Measurements from ENCODE around the gene LRRC27.

The LRRC27 gene

DNA sequence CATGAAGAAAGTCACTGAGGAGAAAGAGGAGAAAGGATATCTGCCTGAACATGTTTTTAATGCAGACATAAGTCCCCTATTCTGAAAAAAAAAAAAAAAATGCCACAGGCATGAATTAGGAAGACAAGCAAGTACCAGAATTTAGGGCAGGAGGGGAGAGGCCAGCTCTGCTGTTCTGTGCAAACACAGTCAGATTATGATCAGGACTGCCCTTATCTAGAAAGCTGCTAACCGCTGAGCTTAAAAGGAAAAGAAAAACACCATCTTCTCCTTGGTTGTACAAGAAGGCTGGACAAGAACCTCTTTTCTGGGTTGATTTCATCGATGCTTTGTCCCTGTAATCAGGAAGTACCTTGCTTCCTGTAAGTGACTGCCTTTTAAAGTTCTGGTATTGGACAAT lies 49.7 kb downstream of the LRRC27 start:
- TF ChIP-seq, protein P1, sequence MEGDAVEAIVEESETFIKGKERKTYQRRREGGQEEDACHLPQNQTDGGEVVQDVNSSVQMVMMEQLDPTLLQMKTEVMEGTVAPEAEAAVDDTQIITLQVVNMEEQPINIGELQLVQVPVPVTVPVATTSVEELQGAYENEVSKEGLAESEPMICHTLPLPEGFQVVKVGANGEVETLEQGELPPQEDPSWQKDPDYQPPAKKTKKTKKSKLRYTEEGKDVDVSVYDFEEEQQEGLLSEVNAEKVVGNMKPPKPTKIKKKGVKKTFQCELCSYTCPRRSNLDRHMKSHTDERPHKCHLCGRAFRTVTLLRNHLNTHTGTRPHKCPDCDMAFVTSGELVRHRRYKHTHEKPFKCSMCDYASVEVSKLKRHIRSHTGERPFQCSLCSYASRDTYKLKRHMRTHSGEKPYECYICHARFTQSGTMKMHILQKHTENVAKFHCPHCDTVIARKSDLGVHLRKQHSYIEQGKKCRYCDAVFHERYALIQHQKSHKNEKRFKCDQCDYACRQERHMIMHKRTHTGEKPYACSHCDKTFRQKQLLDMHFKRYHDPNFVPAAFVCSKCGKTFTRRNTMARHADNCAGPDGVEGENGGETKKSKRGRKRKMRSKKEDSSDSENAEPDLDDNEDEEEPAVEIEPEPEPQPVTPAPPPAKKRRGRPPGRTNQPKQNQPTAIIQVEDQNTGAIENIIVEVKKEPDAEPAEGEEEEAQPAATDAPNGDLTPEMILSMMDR (IDR thresholded peaks at IDR 0.05; ENCODE audit: low read depth, low read length, missing control alignments) = no peak
- H3K4me3 ChIP-seq (replicated peaks; ENCODE audit: low read depth, low read length) = no peak overlapping the region
- DNase-seq (ENCODE audit: extremely low read depth, low read depth) = no peak

DNA sequence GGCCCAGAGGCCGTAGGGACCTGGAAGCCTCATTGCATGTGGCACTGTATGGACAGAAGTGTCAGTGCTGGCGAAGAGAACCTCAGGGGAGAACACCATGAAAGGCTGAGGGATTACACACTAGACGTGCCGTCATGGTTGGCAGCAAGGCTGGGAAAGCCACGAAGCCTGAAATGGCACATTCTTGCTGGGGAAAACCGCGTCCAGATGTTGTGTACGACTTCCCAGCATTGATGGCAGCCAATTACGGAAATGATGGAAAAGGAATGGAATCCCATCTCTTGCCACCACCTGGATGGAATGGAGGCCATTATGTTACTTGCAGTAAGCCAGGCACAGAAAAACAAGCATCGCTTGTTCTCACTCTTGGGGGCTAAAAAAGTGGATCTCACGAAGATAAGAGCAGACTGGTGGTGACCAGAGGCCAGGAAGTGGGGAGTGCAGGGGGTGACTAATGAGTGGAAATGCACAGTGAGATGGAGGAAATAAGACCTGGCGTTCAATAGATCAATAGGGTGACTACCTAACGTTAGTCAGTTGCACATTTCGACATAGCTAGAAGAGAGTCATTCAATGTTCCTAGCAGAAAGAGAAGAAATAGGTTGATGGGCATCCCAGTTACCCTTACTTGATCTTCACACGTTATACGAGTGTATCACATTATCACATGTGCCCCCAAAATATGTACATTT lies 50.4 kb downstream of the LRRC27 start:
- TF ChIP-seq, protein P1 (IDR thresholded peaks at IDR 0.05; ENCODE audit: low read depth, low read length, missing control alignments) = no peak
- no peak overlapping the region for H3K4me3 ChIP-seq (replicated peaks; ENCODE audit: low read depth, low read length)
- DNase-seq (ENCODE audit: extremely low read depth, low read depth) = peak; percentile 60

DNA sequence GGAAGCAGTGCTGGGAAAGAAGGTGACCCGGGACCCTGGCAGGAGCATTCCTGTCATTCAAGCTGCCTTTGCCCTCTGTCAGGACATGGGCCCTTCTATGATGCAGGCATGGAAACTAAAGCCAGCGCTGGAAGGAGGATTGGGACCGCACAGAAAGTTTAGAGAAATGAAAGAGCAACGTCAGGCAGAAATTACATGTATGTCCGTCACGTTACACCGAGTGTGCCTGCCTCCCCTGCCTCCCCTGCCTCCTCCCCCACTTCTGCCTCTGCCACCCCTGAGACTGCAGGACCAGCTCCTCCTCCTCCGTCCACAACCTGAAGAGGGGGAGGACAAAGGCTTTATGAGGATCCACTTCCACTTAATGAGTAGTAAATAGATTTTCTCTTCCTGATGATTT lies 51.1 kb downstream of the LRRC27 start:
- TF ChIP-seq, protein P1 (IDR thresholded peaks at IDR 0.05; ENCODE audit: low read depth, low read length, missing control alignments) = no peak
- H3K4me3 ChIP-seq (replicated peaks; ENCODE audit: low read depth, low read length) = no peak overlapping the region
- DNase-seq (ENCODE audit: extremely low read depth, low read depth) = no peak

DNA sequence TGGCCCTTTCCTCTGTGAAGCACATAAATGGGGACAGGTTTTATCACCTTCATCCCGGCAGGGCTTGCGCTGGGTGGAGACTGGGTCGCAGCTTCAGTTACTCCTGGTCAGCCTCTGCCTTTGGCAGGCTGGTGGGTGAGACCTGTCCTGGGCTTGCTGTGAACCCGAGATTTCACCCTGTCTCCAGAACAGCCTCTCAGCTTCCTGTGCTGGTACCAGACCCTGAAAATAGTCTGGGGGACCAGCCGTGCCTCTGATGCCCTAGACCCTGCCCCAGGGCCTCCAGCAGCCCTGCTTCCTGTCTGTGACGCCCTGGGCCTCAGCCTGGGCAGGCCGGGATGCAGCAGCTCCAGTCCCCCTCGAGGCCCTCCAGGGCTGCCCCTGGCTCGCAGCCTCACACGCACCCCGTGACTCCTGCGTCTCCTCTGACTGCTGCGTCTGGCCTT lies 51.8 kb downstream of the LRRC27 start:
- no peak for DNase-seq (ENCODE audit: extremely low read depth, low read depth)
- TF ChIP-seq, protein P1 (IDR thresholded peaks at IDR 0.05; ENCODE audit: low read depth, low read length, missing control alignments) = no peak

DNA sequence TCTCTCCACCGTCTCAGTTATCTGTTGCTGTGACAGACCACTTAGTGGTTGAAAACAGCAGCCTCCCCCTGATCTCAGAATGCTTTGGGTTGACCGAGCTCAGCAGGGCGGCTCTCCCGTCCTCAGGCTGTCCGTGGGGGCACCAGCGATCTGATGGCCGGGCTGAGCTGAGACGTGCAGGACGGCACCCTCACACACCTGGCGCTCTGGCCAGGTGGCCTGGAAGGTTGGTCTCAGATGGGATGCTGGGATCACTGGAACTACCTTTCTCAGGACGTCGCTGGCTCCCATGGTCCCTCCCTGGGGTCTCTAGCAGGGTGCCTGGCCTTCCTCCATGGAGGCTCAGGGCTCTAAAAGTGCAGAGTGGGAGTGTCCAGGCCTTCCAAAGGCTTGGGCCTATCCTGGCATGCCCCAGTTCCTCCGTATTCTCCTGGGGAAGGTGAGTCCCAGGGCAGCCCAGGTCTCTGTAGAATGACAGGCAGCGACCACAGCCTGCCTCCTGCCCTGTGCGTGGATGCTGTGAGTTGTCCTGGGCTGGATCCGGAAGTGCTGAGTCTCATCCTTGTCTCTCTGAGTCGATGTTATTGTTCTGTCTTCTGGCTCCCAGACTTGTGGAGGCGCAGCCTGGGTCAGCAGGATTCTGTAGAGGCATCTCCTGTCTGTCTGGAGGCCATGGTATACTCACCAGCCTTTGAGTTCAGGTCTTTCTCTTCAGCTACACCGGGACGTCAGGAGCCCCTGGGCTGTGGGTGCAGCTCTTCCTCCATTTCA lies 52.8 kb downstream of the LRRC27 start:
- TF ChIP-seq, protein P1 (IDR thresholded peaks at IDR 0.05; ENCODE audit: low read depth, low read length, missing control alignments) = no peak
- no peak for DNase-seq (ENCODE audit: extremely low read depth, low read depth)
- H3K4me3 ChIP-seq (replicated peaks; ENCODE audit: low read depth, low read length) = no peak overlapping the region

More for the DNA sequence above, 51.8 kb downstream of the LRRC27 start:
- no peak overlapping the region for H3K4me3 ChIP-seq (replicated peaks; ENCODE audit: low read depth, low read length)

DNA sequence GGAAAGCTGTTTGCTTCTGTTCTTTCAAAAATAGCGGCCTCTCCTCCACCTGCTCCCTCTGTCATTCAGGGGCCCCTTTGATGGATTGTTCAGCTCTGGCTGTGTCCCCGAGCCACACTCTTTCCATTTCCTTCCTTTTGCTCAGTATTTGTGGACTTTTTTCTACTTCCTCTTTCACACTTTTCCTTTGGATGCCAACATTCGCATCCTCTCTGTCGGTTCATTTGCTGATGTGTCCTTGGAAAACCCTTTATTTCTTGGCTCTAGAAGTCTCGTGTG lies 53.3 kb downstream of the LRRC27 start:
- DNase-seq (ENCODE audit: extremely low read depth, low read depth) = no peak
- H3K4me3 ChIP-seq (replicated peaks; ENCODE audit: low read depth, low read length) = no peak overlapping the region
- TF ChIP-seq, protein P1 (IDR thresholded peaks at IDR 0.05; ENCODE audit: low read depth, low read length, missing control alignments) = no peak

All from HFF-Myc (cell line).